HG02642 (cell line): ENCODE measurements around the gene NDUFAF8.

Experiments
- ATAC-seq: cut with Tn5 transposase; IDR thresholded peaks from one replicate; pipeline ENCODE4 v1.9.1; 2021; ENCODE audit warnings: mild to moderate bottlenecking; ENCODE audit not compliant: unreplicated experiment, poor library complexity

NDUFAF8 gene

GRCh38 chr17:81250286-81251093 is 11.4 kb downstream of the NDUFAF8 start:
- ATAC-seq = no peak

GRCh38 chr17:81251094-81251708 is 12.1 kb downstream of the NDUFAF8 start:
- no peak for ATAC-seq

- ATAC-seq = no peak
Observed at GRCh38 chr17:81251709-81252301, 12.7 kb downstream of the NDUFAF8 start.

- no peak for ATAC-seq
Observed at GRCh38 chr17:81252326-81252986, 13.3 kb downstream of the NDUFAF8 start.

GRCh38 chr17:81252987-81253329 is 13.8 kb downstream of the NDUFAF8 start:
- no peak for ATAC-seq

GRCh38 chr17:81253358-81254131 is 14.4 kb downstream of the NDUFAF8 start:
- ATAC-seq = no peak

- ATAC-seq = no peak
Observed at GRCh38 chr17:81254955-81255717, 16.0 kb downstream of the NDUFAF8 start.

- no peak for ATAC-seq
Observed at GRCh38 chr17:81256616-81257015, 17.5 kb downstream of the NDUFAF8 start.

GRCh38 chr17:81257533-81257932 is 18.4 kb downstream of the NDUFAF8 start:
- no peak for ATAC-seq

- no peak for ATAC-seq
Observed at GRCh38 chr17:81258292-81258691, 19.2 kb downstream of the NDUFAF8 start.

- no peak for ATAC-seq
Observed at GRCh38 chr17:81259058-81259605, 20.0 kb downstream of the NDUFAF8 start.

- no peak for ATAC-seq
Observed at GRCh38 chr17:81260171-81260570, 21.1 kb downstream of the NDUFAF8 start.

- ATAC-seq = no peak
Observed at GRCh38 chr17:81260641-81261040, 21.5 kb downstream of the NDUFAF8 start.

GRCh38 chr17:81261096-81261495 is 22.0 kb downstream of the NDUFAF8 start:
- no peak for ATAC-seq

- ATAC-seq = no peak
Observed at GRCh38 chr17:81261582-81262336, 22.6 kb downstream of the NDUFAF8 start.

GRCh38 chr17:81263371-81264181 is 24.5 kb downstream of the NDUFAF8 start:
- ATAC-seq = no peak

- ATAC-seq = no peak
Observed at GRCh38 chr17:81264640-81265039, 25.5 kb downstream of the NDUFAF8 start.

- no peak for ATAC-seq
Observed at GRCh38 chr17:81265576-81265975, 26.5 kb downstream of the NDUFAF8 start.
